ENCODE results near the gene FUT3. TPM values are rescaled to one million over a fixed set of nuclear protein-coding genes. Genes with fewer than 3 reads are reported as not detected.
A peak's percentile ranks its signal among the peaks of the same experiment; 100 is the strongest.

FUT3 gene
- total and polyA plus RNA-seq, 2 donors (not counting 1 experiment from before 2014, with no cell fraction given) = not detected

GRCh38 chr19:5827891-5828660 lies 23.2 kb downstream of the FUT3 start:
- peak; percentile 82 to 94 for DNase-seq (ENCODE audit: low read depth in 2 of 2)
- no peaks in the 10 kb centered on the region for H3K4me1 ChIP-seq (ENCODE audit: control insufficient read depth, extremely low read depth, insufficient read depth, low read length)
- peak overlapping the region; percentile 11 to 77 (median 41) for H3K4me3 ChIP-seq (replicated peaks in 1 of 4; ENCODE audit: control extremely low read depth in 1 of 4, insufficient read depth in 1 of 4, low read depth in 3 of 4, low read length in 4 of 4)
- TF ChIP-seq EZH2 (IDR thresholded peaks at IDR 0.05; ENCODE audit: low read length, missing control alignments) (no peak), CTCF (conservative IDR thresholded peaks at IDR 0.05 in 1 of 2, IDR thresholded peaks at IDR 0.05 in 1 of 2; ENCODE audit: low read depth in 1 of 2, low read length in 2 of 2) (no peak)
- H3K4me2 ChIP-seq (ENCODE audit: extremely low read depth, insufficient read depth, low read length) = peak overlapping the region; percentile 51
- H3K79me2 ChIP-seq (ENCODE audit: control insufficient read depth, insufficient read depth, low read length) = no peaks in the 10 kb centered on the region
- no peaks in the 10 kb centered on the region for H4K20me1 ChIP-seq (ENCODE audit: control insufficient read depth, extremely low read depth, insufficient read depth, low read length)
- H3K27me3 ChIP-seq (ENCODE audit: control insufficient read depth, insufficient read depth, low read length) = peaks cover 19% of the 10 kb centered on the region
- H3K27ac ChIP-seq (ENCODE audit: insufficient read depth, low read length) = no peak overlapping the region
- peak overlapping the region; percentile 55 for H3K9ac ChIP-seq (ENCODE audit: insufficient read depth, low read length)
- no peaks in the 10 kb centered on the region for H3K9me3 ChIP-seq (ENCODE audit: control insufficient read depth, insufficient read depth, low read depth, low read length)
- H2AFZ ChIP-seq (ENCODE audit: low read length) = peak overlapping the region; percentile 75
- no peaks in the 10 kb centered on the region for H3K36me3 ChIP-seq (ENCODE audit: control insufficient read depth, insufficient read depth, low read length)

GRCh38 chr19:5827342-5827890 lies 23.8 kb downstream of the FUT3 start:
- H2AFZ ChIP-seq (ENCODE audit: low read length) = no peak overlapping the region
- no peak overlapping the region for H3K4me2 ChIP-seq (ENCODE audit: extremely low read depth, insufficient read depth, low read length)

More at GRCh38 chr19:5827342-5827890, 23.8 kb downstream of the FUT3 start:
- DNase-seq (ENCODE audit: low read depth in 2 of 2) = no peak
- H3K9ac ChIP-seq (ENCODE audit: insufficient read depth, low read length) = no peak overlapping the region
- peak overlapping the region in 3 of 4 experiments; percentile 16 to 66 (median 47) for H3K4me3 ChIP-seq (replicated peaks in 1 of 4; ENCODE audit: control extremely low read depth in 1 of 4, insufficient read depth in 1 of 4, low read depth in 3 of 4, low read length in 4 of 4)
- no peaks in the 10 kb centered on the region for H3K9me3 ChIP-seq (ENCODE audit: control insufficient read depth, insufficient read depth, low read depth, low read length)
- H3K4me1 ChIP-seq (ENCODE audit: control insufficient read depth, extremely low read depth, insufficient read depth, low read length) = no peaks in the 10 kb centered on the region
- H3K27ac ChIP-seq (ENCODE audit: insufficient read depth, low read length) = no peak overlapping the region
- no peak for TF ChIP-seq CTCF (conservative IDR thresholded peaks at IDR 0.05 in 1 of 2, IDR thresholded peaks at IDR 0.05 in 1 of 2; ENCODE audit: low read depth in 1 of 2, low read length in 2 of 2)
- no peak for TF ChIP-seq EZH2 (IDR thresholded peaks at IDR 0.05; ENCODE audit: low read length, missing control alignments)
- H4K20me1 ChIP-seq (ENCODE audit: control insufficient read depth, extremely low read depth, insufficient read depth, low read length) = no peaks in the 10 kb centered on the region
- peaks cover 19% of the 10 kb centered on the region for H3K27me3 ChIP-seq (ENCODE audit: control insufficient read depth, insufficient read depth, low read length)
- no peaks in the 10 kb centered on the region for H3K79me2 ChIP-seq (ENCODE audit: control insufficient read depth, insufficient read depth, low read length)
- H3K36me3 ChIP-seq (ENCODE audit: control insufficient read depth, insufficient read depth, low read length) = no peaks in the 10 kb centered on the region
